Measurements from ENCODE around the gene SYPL1.

DNA sequence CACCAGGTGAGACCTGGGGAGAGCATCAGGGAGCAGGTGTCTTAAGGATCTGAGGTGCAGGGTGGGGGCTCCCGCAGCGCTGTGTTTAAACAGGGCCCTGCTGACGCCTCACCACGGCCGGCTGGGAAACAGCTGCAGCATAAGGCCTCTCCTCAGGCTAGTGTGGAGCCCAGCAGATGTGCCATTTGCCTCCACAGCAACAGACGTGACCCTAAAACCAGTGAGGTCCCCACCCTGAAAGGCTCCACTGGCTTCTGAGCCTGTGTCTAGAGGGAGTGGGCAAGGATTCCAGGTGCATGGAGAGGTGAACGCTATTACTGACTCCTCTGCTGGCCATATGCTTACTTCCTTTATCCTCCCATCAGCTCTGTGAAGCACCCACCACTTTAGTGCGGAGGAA is 47.8 kb downstream of the SYPL1 start:
- TF ChIP-seq, protein P1, sequence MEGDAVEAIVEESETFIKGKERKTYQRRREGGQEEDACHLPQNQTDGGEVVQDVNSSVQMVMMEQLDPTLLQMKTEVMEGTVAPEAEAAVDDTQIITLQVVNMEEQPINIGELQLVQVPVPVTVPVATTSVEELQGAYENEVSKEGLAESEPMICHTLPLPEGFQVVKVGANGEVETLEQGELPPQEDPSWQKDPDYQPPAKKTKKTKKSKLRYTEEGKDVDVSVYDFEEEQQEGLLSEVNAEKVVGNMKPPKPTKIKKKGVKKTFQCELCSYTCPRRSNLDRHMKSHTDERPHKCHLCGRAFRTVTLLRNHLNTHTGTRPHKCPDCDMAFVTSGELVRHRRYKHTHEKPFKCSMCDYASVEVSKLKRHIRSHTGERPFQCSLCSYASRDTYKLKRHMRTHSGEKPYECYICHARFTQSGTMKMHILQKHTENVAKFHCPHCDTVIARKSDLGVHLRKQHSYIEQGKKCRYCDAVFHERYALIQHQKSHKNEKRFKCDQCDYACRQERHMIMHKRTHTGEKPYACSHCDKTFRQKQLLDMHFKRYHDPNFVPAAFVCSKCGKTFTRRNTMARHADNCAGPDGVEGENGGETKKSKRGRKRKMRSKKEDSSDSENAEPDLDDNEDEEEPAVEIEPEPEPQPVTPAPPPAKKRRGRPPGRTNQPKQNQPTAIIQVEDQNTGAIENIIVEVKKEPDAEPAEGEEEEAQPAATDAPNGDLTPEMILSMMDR (conservative IDR thresholded peaks at IDR 0.05 in 1 of 2, IDR thresholded peaks at IDR 0.05 in 1 of 2; ENCODE audit: extremely low read depth in 1 of 2, insufficient read depth in 1 of 2, low read depth in 1 of 2, low read length in 2 of 2) = no peak
- TF ChIP-seq EZH2 (IDR thresholded peaks at IDR 0.05; ENCODE audit: borderline replicate concordance, low read length) = no peak
